HepG2 (cell line): Measurements from ENCODE around the gene CTF1. TPM values are rescaled to one million over a fixed set of nuclear protein-coding genes. Genes with fewer than 3 reads are reported as not detected.

Source experiments
- AKAP8 ChIP-seq: sonication (generic); formaldehyde crosslinking; IDR thresholded peaks from 2 replicates; pipeline ENCODE4 v1.5.1; 2020; ENCODE audit warnings: mild to moderate bottlenecking, missing genetic modification reagents
- ATF7 ChIP-seq, 2 experiments: fragments of 450-650 bp in 1 of 2; sonication (generic) in 1 of 2; formaldehyde crosslinking in 1 of 2; IDR thresholded peaks; 2 replicates each; pipeline versions ENCODE4 v1.4.0 to v1.6.1; 2016 to 2020; ENCODE audit warnings: antibody characterized with exemption in 1 of 2, mild to moderate bottlenecking in 1 of 2, missing genetic modification reagents in 1 of 2
- DBP ChIP-seq: sonication (generic); formaldehyde crosslinking; IDR thresholded peaks from 2 replicates; pipeline ENCODE4 v1.4.0; 2020; ENCODE audit warnings: missing genetic modification reagents; ENCODE audit errors: not compliant biosample characterization
- FOXM1 ChIP-seq: sonication (generic); formaldehyde crosslinking; IDR thresholded peaks from 2 replicates; pipeline ENCODE4 v1.5.0; 2020; ENCODE audit warnings: missing genetic modification reagents
- FUBP1 ChIP-seq: sonication (generic); formaldehyde crosslinking; IDR thresholded peaks from 2 replicates; pipeline ENCODE4 v1.5.1; 2020; ENCODE audit warnings: missing genetic modification reagents, mild to moderate bottlenecking, borderline replicate concordance
- HHEX ChIP-seq: IDR thresholded peaks from 2 replicates; pipeline ENCODE4 v1.6.1; 2016; ENCODE audit warnings: control low read depth
- MAFG ChIP-seq: sonication (generic); formaldehyde crosslinking; IDR thresholded peaks from 2 replicates; pipeline ENCODE4 v1.5.1; 2020; ENCODE audit warnings: mild to moderate bottlenecking, missing genetic modification reagents
- NFATC3 ChIP-seq: sonication (generic); formaldehyde crosslinking; IDR thresholded peaks from 2 replicates; pipeline ENCODE4 v1.5.1; 2020; ENCODE audit warnings: mild to moderate bottlenecking, missing genetic modification reagents
- NR2F1 ChIP-seq, 2 experiments: fragments of 450-650 bp in 1 of 2; formaldehyde crosslinking in 1 of 2; IDR thresholded peaks; 2 replicates each; pipeline versions ENCODE4 v1.5.0 to v1.6.1; 2016 to 2020; ENCODE audit warnings: mild to moderate bottlenecking in 1 of 2, missing compliant biosample characterization in 1 of 2, missing genetic modification reagents in 1 of 2, moderate library complexity in 1 of 2
- POLR2AphosphoS5 ChIP-seq: IDR thresholded peaks from 2 replicates; pipeline ENCODE4 v1.6.1; 2012; ENCODE audit warnings: low read depth, low read length
- PRMT3 ChIP-seq: sonication (generic); formaldehyde crosslinking; IDR thresholded peaks from 2 replicates; pipeline ENCODE4 v1.8.1; 2022; ENCODE audit warnings: low read depth, mild to moderate bottlenecking, moderate library complexity, missing genetic modification reagents, borderline replicate concordance
- RARA ChIP-seq: IDR thresholded peaks from 2 replicates; pipeline ENCODE4 v1.6.1; 2016; ENCODE audit warnings: missing genetic modification reagents, missing compliant biosample characterization
- SUZ12 ChIP-seq: fragments of 150-350 bp; IDR thresholded peaks from 2 replicates; pipeline ENCODE4 v1.6.1; 2014; ENCODE audit warnings: low read depth, low read length
- TOE1 ChIP-seq: sonication (generic); formaldehyde crosslinking; IDR thresholded peaks from 2 replicates; pipeline ENCODE4 v1.4.0; 2020; ENCODE audit warnings: mild to moderate bottlenecking, missing genetic modification reagents
- TSC22D2 ChIP-seq: sonication (generic); formaldehyde crosslinking; IDR thresholded peaks from 2 replicates; pipeline ENCODE4 v1.5.1; 2020; ENCODE audit warnings: missing genetic modification reagents, mild to moderate bottlenecking, borderline replicate concordance
- UBTF ChIP-seq: sonication (generic); formaldehyde crosslinking; IDR thresholded peaks from 2 replicates; pipeline ENCODE4 v1.4.0; 2020; ENCODE audit warnings: mild to moderate bottlenecking, missing genetic modification reagents
- XBP1 ChIP-seq: sonication (generic); formaldehyde crosslinking; IDR thresholded peaks from 2 replicates; pipeline ENCODE4 v1.5.0; 2020; ENCODE audit warnings: missing genetic modification reagents
- ZBTB38 ChIP-seq: sonication (generic); formaldehyde crosslinking; IDR thresholded peaks from 2 replicates; pipeline ENCODE4 v1.5.1; 2020; ENCODE audit warnings: mild to moderate bottlenecking, missing genetic modification reagents
- ZNF260 ChIP-seq: sonication (generic); formaldehyde crosslinking; IDR thresholded peaks from 2 replicates; pipeline ENCODE4 v1.4.0; 2020; ENCODE audit warnings: missing genetic modification reagents, low read depth, mild to moderate bottlenecking, borderline replicate concordance
- ZNF276 ChIP-seq: sonication (generic); formaldehyde crosslinking; IDR thresholded peaks from 2 replicates; pipeline ENCODE4 v1.4.0; 2020; ENCODE audit warnings: mild to moderate bottlenecking, low read depth, missing genetic modification reagents
- ZNF354B ChIP-seq: sonication (generic); formaldehyde crosslinking; IDR thresholded peaks from 2 replicates; pipeline ENCODE4 v1.8.0; 2022; ENCODE audit warnings: mild to moderate bottlenecking, missing genetic modification reagents
- ZNF766 ChIP-seq: sonication (generic); formaldehyde crosslinking; IDR thresholded peaks from 2 replicates; pipeline ENCODE4 v1.5.0; 2020; ENCODE audit warnings: missing genetic modification reagents, borderline replicate concordance
- ZNF775 ChIP-seq: sonication (generic); formaldehyde crosslinking; IDR thresholded peaks from 2 replicates; pipeline ENCODE4 v1.4.0; 2020; ENCODE audit warnings: missing genetic modification reagents, mild to moderate bottlenecking, moderate library complexity, borderline replicate concordance
- polyA plus RNA-seq, 8 experiments: library from polyadenylated mRNA; depleted of rRNA in 3 of 8; stranded (reverse) in 7 of 8; unstranded in 1 of 8; fragments of >200 nt; fragmentation: Illumina TruSeq in 4 of 8; extraction: Trizol in 4 of 8; gene quantifications; 2 replicates each; pipeline versions ENCODE4 v1.2.1 to v1.2.3, GENCODE V29; 2011 to 2016; ENCODE audit warnings: low read depth in 4 of 8, missing spikeins in 1 of 8, mixed read lengths in 1 of 8; ENCODE audit not compliant: insufficient read depth in 1 of 8
- total RNA-seq, 5 experiments: library from RNA; depleted of rRNA; stranded (reverse); fragments of >200 nt; fragmentation: Illumina TruSeq; extraction: Trizol; gene quantifications; 2 replicates each; pipeline ENCODE4 v1.2.3, GENCODE V29; 2016; ENCODE audit warnings: low read depth in 1 of 5

CTF1 gene
- total and polyA plus RNA-seq, 2 of the 13 experiments (the other 11 are each of a cell fraction or from before 2014, with no cell fraction given) = 0.13 to 1.8 TPM

GRCh38 chr16:30921748-30922419, 25.5 kb downstream of the CTF1 start (continued):
- TF ChIP-seq MAFG (CRISPR knock-in tag) (no peak), NR2F1 (CRISPR knock-in tag; IDR thresholded peaks at IDR 0.05) (no peak), ZBTB38 (CRISPR knock-in tag) (peak; percentile 97; the same call in 1 of the 2 replicates), FUBP1 (CRISPR knock-in tag) (no peak), POLR2AphosphoS5 (peak; percentile 49), NFATC3 (CRISPR knock-in tag) (peak; percentile 61; the same call in 1 of the 2 replicates), RARA (CRISPR knock-in tag) (0 out of 2 replicates have a peak, but pooled peaks have one; percentile 45), FOXM1 (no peak), TSC22D2 (no peak), ATF7 (IDR thresholded peaks at IDR 0.05) (no peak), ATF7 (CRISPR knock-in tag; IDR thresholded peaks at IDR 0.05) (no peak; the same call in 1 of the 2 replicates), DBP (CRISPR knock-in tag) (no peak), XBP1 (no peak), UBTF (CRISPR knock-in tag) (peak; percentile 50; the same call in 1 of the 2 replicates), ZNF775 (no peak), SUZ12 (no peak), AKAP8 (CRISPR knock-in tag) (no peak), PRMT3 (no peak), ZNF276 (CRISPR knock-in tag) (peak; percentile 95; the same call in 1 of the 2 replicates), ZNF354B (no peak), ZNF766 (CRISPR knock-in tag) (no peak), ZNF260 (CRISPR knock-in tag) (no peak), TOE1 (CRISPR knock-in tag) (0 out of 2 replicates have a peak, but pooled peaks have one; percentile 20), HHEX (CRISPR knock-in tag) (no peak)
